Stomach (tissue), 9 donors: ENCODE results near the gene HEPACAM2. TPM values are rescaled to one million over a fixed set of nuclear protein-coding genes. Genes with fewer than 3 reads are reported as not detected.

Experiments used
- DNase-seq, 2 donors: peaks; one replicate each; pipeline versions ENCODE4 v3.0.0 to v3.0.0-alpha.2; 2013 to 2019
- H3K27ac ChIP-seq, 5 donors: fragments of 200-600 bp in 4 of 5; sonication (generic) in 4 of 5; one replicate each; pipeline ENCODE4 v1.5.1; 2013 to 2019; ENCODE audit warnings: mild to moderate bottlenecking in 1 of 5, moderate library complexity in 1 of 5
- H3K27me3 ChIP-seq, 3 donors: fragments of 200-600 bp; sonication (generic); one replicate each; pipeline ENCODE4 v1.5.1; 2017 to 2019; ENCODE audit warnings: mixed run types in 1 of 3
- H3K36me3 ChIP-seq, 4 donors: fragments of 200-600 bp; sonication (generic); 1 replicate in 3 of 4; 2 replicates in 1 of 4; pipeline ENCODE4 v1.5.1; 2016 to 2019
- H3K4me1 ChIP-seq, 4 donors: fragments of 200-600 bp; sonication (generic); one replicate each; pipeline ENCODE4 v1.5.1; 2016 to 2019
- H3K4me3 ChIP-seq, 4 donors: fragments of 200-600 bp; sonication (generic) in 3 of 4; one replicate each; pipeline ENCODE4 v1.5.1; 2016 to 2019; ENCODE audit warnings: mild to moderate bottlenecking in 1 of 4
- H3K9me3 ChIP-seq, 4 donors: fragments of 200-600 bp; sonication (generic); one replicate each; pipeline ENCODE4 v1.5.1; 2016 to 2019
- CTCF ChIP-seq, 7 experiments: fragments of 450-650 bp in 4 of 7; fragments of 200-600 bp in 3 of 7; sonication (generic) in 3 of 7; IDR thresholded peaks; one replicate each; pipeline ENCODE4 v1.5.1; 2016 to 2019; ENCODE audit warnings: antibody characterized with exemption in 7 of 7, control low read depth in 2 of 7, mild to moderate bottlenecking in 1 of 7
- EP300 ChIP-seq: sonication (generic); formaldehyde crosslinking; IDR thresholded peaks from one replicate; pipeline ENCODE4 v1.6.1; 2017; ENCODE audit warnings: antibody characterized with exemption
- POLR2A ChIP-seq, 4 donors: fragments of 450-650 bp; IDR thresholded peaks; one replicate each; pipeline ENCODE4 v1.6.1; 2016; ENCODE audit warnings: antibody characterized with exemption in 4 of 4, control low read depth in 2 of 4, mild to moderate bottlenecking in 1 of 4, moderate library complexity in 1 of 4
- POLR2AphosphoS5 ChIP-seq, 3 donors: sonication (generic); formaldehyde crosslinking; IDR thresholded peaks; one replicate each; pipeline ENCODE4 v1.6.1; 2016; ENCODE audit warnings: antibody characterized with exemption in 3 of 3
- WGBS, 5 donors: extraction: QIAGEN DNeasy Blood & Tissue Kit in 3 of 5; methylation state at CpG; one replicate each; pipeline versions ENCODE4 v1.1.5 to v1.1.7; 2013 to 2018; 5-methylcytosine and 5-hydroxymethylcytosine counted together
- intact Hi-C: fragments of 100-400 bp; cut with DNase I; formaldehyde crosslinking; loops from one replicate; pipeline ENCODE4 v1.15.1; 2023; ENCODE audit warnings: low total_unique reads
- polyA plus RNA-seq, 3 donors: library from polyadenylated mRNA; stranded (reverse); fragments of 200-250 nt; gene quantifications; one replicate each; pipeline ENCODE4 v1.2.3, GENCODE V29; 2013
- total RNA-seq, 5 donors: library from RNA; depleted of rRNA; stranded (reverse); fragments of >200 nt; gene quantifications; one replicate each; pipeline versions ENCODE4 v1.1.0 to v1.2.3, GENCODE V29; 2014 to 2016
- donor health status: healthy with polysubstance abuse.
- donor health status: Bipolar disorder and iron deficiency.
- donor health status: healthy.

Gene HEPACAM2
- total and polyA plus RNA-seq, 8 donors: 0.83 to 6.4 (median 2.3) TPM; not detected in 1

DNA sequence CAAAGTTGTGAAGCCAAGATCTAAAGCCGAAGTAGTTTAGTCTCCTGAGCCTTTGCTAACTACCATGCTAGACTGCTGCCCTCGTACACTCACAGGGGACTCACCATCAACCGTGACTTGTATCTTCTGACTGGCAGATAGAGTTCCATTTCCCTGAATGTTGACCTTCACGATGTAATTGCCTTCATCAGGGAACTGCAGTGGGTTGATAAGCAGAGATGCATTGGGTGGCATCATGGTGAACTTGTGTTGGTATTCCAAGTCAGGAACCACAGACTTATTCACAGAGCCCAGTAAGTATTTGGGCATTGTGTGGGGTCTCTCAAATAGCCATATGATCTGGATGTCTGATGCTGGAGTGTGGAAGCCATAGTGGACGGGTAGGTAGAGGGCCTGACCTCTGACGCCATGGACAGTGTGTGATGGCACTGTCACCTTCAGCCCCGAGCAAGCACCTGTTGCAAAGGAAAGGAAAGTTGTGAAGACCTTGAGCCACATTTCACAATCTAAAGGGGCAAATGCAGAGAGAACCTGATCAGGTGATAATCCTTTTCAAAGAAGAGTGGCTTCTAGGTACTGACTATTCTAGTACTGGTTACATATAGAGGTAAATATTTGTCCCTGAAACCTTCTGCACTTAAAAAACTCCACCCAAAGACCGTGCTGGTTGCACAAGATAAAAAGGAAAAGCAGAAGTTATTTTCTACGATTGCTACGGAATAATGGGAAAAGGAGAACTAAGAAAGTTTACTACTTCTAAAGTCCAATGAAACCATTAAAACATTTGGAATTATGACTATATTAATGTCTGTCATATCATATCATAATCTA is 7.1 kb downstream of the HEPACAM2 start:
- no peak for DNase-seq
- TF ChIP-seq POLR2AphosphoS5 (IDR thresholded peaks at IDR 0.05) (no peak), CTCF (IDR thresholded peaks at IDR 0.05) (no peak), POLR2A (IDR thresholded peaks at IDR 0.05) (no peak), EP300 (no peak)
- Histone ChIP-seq H3K4me1 (no peaks in the 10 kb centered on the region), H3K4me3 (no peak overlapping the region), H3K36me3 (no peaks in the 10 kb centered on the region), H3K9me3 (no peaks in the 10 kb centered on the region), H3K27me3 (no peaks in the 10 kb centered on the region), H3K27ac (no peak overlapping the region)
- WGBS, 5 donors: 65 to 71% (median 69%) methylated on average over 10 of the region's 10 CpGs
- intact Hi-C loops: no loop called here

DNA sequence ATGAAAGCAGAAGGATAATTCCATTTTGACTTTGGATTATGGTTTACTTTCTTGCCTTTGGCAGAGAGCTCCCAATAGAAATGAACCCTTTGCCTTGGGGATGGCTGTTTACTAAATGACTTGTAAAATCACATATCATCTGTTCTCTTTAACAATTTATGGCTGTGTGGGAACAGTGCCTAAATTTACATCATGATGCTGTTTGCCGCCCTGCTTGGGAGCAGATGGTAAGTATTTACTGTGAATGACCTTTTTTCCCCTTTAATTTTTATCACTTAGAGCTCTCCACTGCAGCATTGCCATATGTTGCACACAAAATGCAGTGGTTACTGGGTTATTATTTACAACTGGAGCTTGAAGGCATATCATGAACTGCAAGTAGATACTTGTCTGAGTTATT is 13.4 kb downstream of the HEPACAM2 start:
- TF ChIP-seq POLR2AphosphoS5 (IDR thresholded peaks at IDR 0.05) (no peak), EP300 (no peak), CTCF (IDR thresholded peaks at IDR 0.05) (no peak), POLR2A (IDR thresholded peaks at IDR 0.05) (no peak)
- Histone ChIP-seq H3K36me3 (no peaks in the 10 kb centered on the region), H3K27me3 (no peaks in the 10 kb centered on the region), H3K9me3 (no peaks in the 10 kb centered on the region), H3K4me3 (no peak overlapping the region), H3K4me1 (no peaks in the 10 kb centered on the region), H3K27ac (no peak overlapping the region)
- DNase-seq: peak in 1 of 2 donors; percentile 32
- intact Hi-C loops: no loop called here
- 43 to 55% (median 52%) methylated on average over 1 of the region's 1 CpG for WGBS, 5 donors

- TF ChIP-seq POLR2AphosphoS5 (IDR thresholded peaks at IDR 0.05) (no peak), CTCF (IDR thresholded peaks at IDR 0.05) (no peak), POLR2A (IDR thresholded peaks at IDR 0.05) (no peak), EP300 (no peak)
- Histone ChIP-seq H3K9me3 (no peaks in the 10 kb centered on the region), H3K36me3 (no peaks in the 10 kb centered on the region), H3K4me1 (no peaks in the 10 kb centered on the region), H3K27ac (no peak overlapping the region), H3K4me3 (no peak overlapping the region), H3K27me3 (no peaks in the 10 kb centered on the region)
- intact Hi-C loops: no loop called here
- WGBS, 5 donors: 77 to 84% (median 80%) methylated on average over 5 of the region's 5 CpGs
- DNase-seq: no peak
Observed at GRCh38 chr7:93211228-93211818, 14.9 kb downstream of the HEPACAM2 start.

DNA sequence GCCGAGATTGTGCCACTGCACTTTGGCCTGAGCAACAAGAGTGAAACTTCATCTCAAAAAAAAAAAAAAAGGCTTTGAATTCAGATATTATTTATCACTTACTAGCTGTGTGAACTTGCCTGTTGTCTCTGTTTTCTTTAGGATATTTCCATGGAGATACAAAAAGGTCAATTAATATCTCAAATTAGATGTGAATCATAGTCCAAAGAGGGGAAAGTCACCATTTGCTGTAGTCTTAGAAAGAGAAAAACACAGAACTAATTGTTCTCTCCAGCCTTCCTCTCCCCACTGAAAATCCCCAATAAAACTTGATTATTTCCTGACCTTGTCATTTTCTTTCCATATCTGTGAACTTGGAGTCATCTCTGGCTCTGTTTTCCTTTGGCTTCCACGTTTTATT is 21.2 kb downstream of the HEPACAM2 start:
- no peaks in the 10 kb centered on the region for H3K27me3 ChIP-seq
- H3K27ac ChIP-seq: no peak overlapping the region
- TF ChIP-seq POLR2A (IDR thresholded peaks at IDR 0.05) (no peak), POLR2AphosphoS5 (IDR thresholded peaks at IDR 0.05) (no peak), EP300 (no peak), CTCF (IDR thresholded peaks at IDR 0.05) (no peak)
- H3K36me3 ChIP-seq: no peaks in the 10 kb centered on the region
- no peaks in the 10 kb centered on the region for H3K9me3 ChIP-seq
- WGBS, 5 donors: 43 to 54% (median 47%) methylated on average over 2 of the region's 2 CpGs
- peaks cover 0 to 6% (median 0%) of the 10 kb centered on the region in 4 donors for H3K4me1 ChIP-seq
- intact Hi-C loops: no loop called here
- DNase-seq: no peak
- H3K4me3 ChIP-seq: no peak overlapping the region
